Measurements from ENCODE around the gene CTTN. TPM values are rescaled to one million over a fixed set of nuclear protein-coding genes. Genes with fewer than 3 reads are reported as not detected.

Gene CTTN
- polyA plus RNA-seq, 4 donors = 144 to 175 (median 155) TPM

Other genes starting within 250 kb of the CTTN start
- 10 to 100 TPM; 15.7 to 21.6 (median 17.0) TPM for gene FADD, start 195.2 kb upstream of the CTTN start, polyA plus RNA-seq (ENCODE audit: insufficient read length in 4 of 4)
- 10 to 100 TPM; 44.3 to 52.5 (median 49.2) TPM for gene PPFIA1, start 127.8 kb upstream of the CTTN start, polyA plus RNA-seq (ENCODE audit: insufficient read length in 4 of 4)

Data from right renal pelvis (tissue), 4 donors.